HEK293T (cell line): ENCODE data around the gene CEP170B.
"Not testable (repeated sequence)": the region's sequence is repeated elsewhere in the genome, so short reads cannot be mapped to it uniquely, and the experiment has no call there.

Experiments used
- BHLHE40 ChIP-seq: fragments of 450-650 bp; IDR thresholded peaks from 2 replicates; pipeline ENCODE4 v1.6.1; 2016; ENCODE audit warnings: mild to moderate bottlenecking, moderate library complexity, borderline replicate concordance
- ELF4 ChIP-seq: fragments of 450-650 bp; IDR thresholded peaks from 2 replicates; pipeline ENCODE4 v1.6.1; 2017; ENCODE audit warnings: antibody characterized with exemption
- FOXK2 ChIP-seq: fragments of 450-650 bp; IDR thresholded peaks from 2 replicates; pipeline ENCODE4 v1.6.1; 2016; ENCODE audit warnings: mild to moderate bottlenecking
- FOXM1 ChIP-seq: fragments of 450-650 bp; IDR thresholded peaks from 2 replicates; pipeline ENCODE4 v1.6.1; 2017; ENCODE audit warnings: mild to moderate bottlenecking, borderline replicate concordance
- HDGF ChIP-seq: fragments of 450-650 bp; IDR thresholded peaks from 2 replicates; pipeline ENCODE4 v1.6.1; 2017; ENCODE audit warnings: antibody characterized with exemption, borderline replicate concordance
- NFRKB ChIP-seq: fragments of 450-650 bp; IDR thresholded peaks from 2 replicates; pipeline ENCODE4 v1.6.1; 2016; ENCODE audit warnings: mild to moderate bottlenecking, moderate library complexity
- SP1 ChIP-seq: fragments of 450-650 bp; IDR thresholded peaks from 2 replicates; pipeline ENCODE4 v1.6.1; 2017

DNA sequence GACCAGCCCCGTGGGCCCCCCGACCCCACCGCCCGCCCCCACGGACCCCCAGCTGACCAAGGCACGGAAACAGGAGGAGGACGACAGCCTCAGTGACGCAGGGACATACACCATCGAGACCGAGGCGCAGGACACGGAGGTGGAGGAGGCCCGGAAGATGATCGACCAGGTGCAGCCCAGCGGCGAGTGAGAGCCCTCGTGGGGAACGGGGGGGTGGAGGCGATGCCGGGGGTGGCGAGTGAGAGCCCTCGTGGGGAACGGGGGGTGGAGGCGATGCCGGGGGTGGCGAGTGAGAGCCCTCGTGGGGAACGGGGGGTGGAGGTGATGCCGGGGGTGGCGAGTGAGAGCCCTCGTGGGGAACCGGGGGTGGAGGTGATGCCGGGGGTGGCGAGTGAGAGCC is 19.3 kb downstream of the CEP170B start:
- TF ChIP-seq NFRKB, SP1, FOXK2, ELF4, BHLHE40, FOXM1, HDGF: not testable (repeated sequence)
